Measurements from ENCODE around the gene FBXL14. TPM values are rescaled to one million over a fixed set of nuclear protein-coding genes. Genes with fewer than 3 reads are reported as not detected.

Gene FBXL14
- total and polyA plus RNA-seq, 4 donors: 0.67 to 7.5 (median 4.9) TPM

DNA sequence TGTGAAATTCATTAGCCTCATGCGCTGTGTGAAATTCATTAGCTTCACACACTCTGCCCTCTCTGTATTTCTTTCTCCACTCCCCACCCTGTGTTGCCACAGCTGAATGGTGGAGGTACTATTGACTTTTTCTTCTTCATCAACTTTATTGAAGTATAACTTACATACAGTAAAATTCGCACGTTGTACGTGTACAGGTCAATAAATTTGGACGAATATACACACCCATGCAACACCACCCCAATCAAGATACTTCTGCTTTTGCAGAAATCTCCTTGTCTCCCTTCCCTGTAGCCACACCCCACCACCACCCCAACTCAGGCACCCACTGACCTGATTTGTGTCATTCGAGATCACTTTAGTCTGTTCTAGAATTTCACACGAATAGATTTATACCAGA is 51.8 kb downstream of the FBXL14 start:
- 88% methylated on average over 7 of the region's 7 CpGs for WGBS
- TF ChIP-seq FOXA2 (IDR thresholded peaks at IDR 0.05) (no peak), FOXA1 (IDR thresholded peaks at IDR 0.05) (no peak), RAD21 (IDR thresholded peaks at IDR 0.05) (no peak), EGR1 (IDR thresholded peaks at IDR 0.05; ENCODE audit: low read depth in 2 of 2) (no peak)

DNA sequence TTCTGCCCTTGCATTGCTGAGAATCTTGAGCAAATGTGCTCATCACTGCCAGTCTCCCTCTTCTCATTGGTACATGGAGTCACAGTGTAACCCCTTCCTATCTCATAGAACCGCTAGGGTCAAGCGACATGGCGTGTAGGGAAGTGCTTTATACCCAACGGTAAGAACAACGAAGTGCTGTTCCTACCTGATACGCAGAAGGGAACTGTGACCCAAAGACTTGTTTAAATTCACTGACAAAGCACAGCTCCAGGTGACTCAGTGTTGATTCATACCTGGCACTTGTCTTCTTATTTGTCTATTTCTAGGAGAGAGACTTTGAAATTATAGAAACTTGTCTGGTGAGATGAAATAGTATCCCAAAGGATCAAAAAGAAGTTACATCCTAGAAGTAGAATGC is 53.7 kb downstream of the FBXL14 start:
- 90% methylated on average over 6 of the region's 6 CpGs for WGBS
- H3K9me3 ChIP-seq (ENCODE audit: control insufficient read depth in 4 of 4, low read length in 3 of 4): peaks cover 0 to 3% (median 0%) of the 10 kb centered on the region in 4 donors

More for the DNA sequence above, 51.8 kb downstream of the FBXL14 start:
- no peak for DNase-seq (ENCODE audit: low spot score)
- H3K4me1 ChIP-seq (ENCODE audit: control insufficient read depth in 4 of 4, insufficient read depth in 4 of 4, low read length in 3 of 4): peaks cover 0 to 4% (median 0%) of the 10 kb centered on the region in 4 donors
- H3K27me3 ChIP-seq (ENCODE audit: control insufficient read depth in 4 of 4, insufficient read depth in 4 of 4, low read length in 3 of 4): peaks cover 0 to 4% (median 0%) of the 10 kb centered on the region in 4 donors
- H3K9ac ChIP-seq (ENCODE audit: low read depth in 1 of 2, low read length in 2 of 2): no peak overlapping the region
- H3K9me3 ChIP-seq (ENCODE audit: control insufficient read depth in 4 of 4, low read length in 3 of 4): peaks cover 0 to 3% (median 0%) of the 10 kb centered on the region in 4 donors
- no peak overlapping the region for H3K4me3 ChIP-seq (ENCODE audit: low read depth in 1 of 3, low read length in 3 of 3)
- no peak overlapping the region for H3K27ac ChIP-seq (ENCODE audit: low read depth in 1 of 2, low read length in 2 of 2)
- H3K36me3 ChIP-seq (ENCODE audit: control insufficient read depth in 4 of 4, insufficient read depth in 3 of 4, low read depth in 1 of 4, low read length in 3 of 4): no peaks in the 10 kb centered on the region

More for the DNA sequence above, 53.7 kb downstream of the FBXL14 start:
- no peak overlapping the region for H3K4me3 ChIP-seq (ENCODE audit: low read depth in 1 of 3, low read length in 3 of 3)
- H3K27ac ChIP-seq (ENCODE audit: low read depth in 1 of 2, low read length in 2 of 2): no peak overlapping the region
- TF ChIP-seq FOXA2 (IDR thresholded peaks at IDR 0.05) (no peak), NR2F2 (IDR thresholded peaks at IDR 0.05) (no peak), GABPA (IDR thresholded peaks at IDR 0.05 in 1 of 2, conservative IDR thresholded peaks at IDR 0.05 in 1 of 2) (no peak), JUND (IDR thresholded peaks at IDR 0.05) (no peak), HNF4G (IDR thresholded peaks at IDR 0.05) (no peak), FOXA1 (IDR thresholded peaks at IDR 0.05) (no peak), RAD21 (IDR thresholded peaks at IDR 0.05) (no peak), TAF1 (conservative IDR thresholded peaks at IDR 0.05) (no peak), HNF4A (conservative IDR thresholded peaks at IDR 0.05) (no peak), EGR1 (IDR thresholded peaks at IDR 0.05; ENCODE audit: low read depth in 2 of 2) (no peak), SP1 (IDR thresholded peaks at IDR 0.05) (no peak), YY1 (IDR thresholded peaks at IDR 0.05) (no peak), RXRA (IDR thresholded peaks at IDR 0.05) (no peak)
- TF ChIP-seq, protein P1, sequence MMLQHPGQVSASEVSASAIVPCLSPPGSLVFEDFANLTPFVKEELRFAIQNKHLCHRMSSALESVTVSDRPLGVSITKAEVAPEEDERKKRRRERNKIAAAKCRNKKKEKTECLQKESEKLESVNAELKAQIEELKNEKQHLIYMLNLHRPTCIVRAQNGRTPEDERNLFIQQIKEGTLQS (IDR thresholded peaks at IDR 0.05): no peak
- TF ChIP-seq, protein P2, sequence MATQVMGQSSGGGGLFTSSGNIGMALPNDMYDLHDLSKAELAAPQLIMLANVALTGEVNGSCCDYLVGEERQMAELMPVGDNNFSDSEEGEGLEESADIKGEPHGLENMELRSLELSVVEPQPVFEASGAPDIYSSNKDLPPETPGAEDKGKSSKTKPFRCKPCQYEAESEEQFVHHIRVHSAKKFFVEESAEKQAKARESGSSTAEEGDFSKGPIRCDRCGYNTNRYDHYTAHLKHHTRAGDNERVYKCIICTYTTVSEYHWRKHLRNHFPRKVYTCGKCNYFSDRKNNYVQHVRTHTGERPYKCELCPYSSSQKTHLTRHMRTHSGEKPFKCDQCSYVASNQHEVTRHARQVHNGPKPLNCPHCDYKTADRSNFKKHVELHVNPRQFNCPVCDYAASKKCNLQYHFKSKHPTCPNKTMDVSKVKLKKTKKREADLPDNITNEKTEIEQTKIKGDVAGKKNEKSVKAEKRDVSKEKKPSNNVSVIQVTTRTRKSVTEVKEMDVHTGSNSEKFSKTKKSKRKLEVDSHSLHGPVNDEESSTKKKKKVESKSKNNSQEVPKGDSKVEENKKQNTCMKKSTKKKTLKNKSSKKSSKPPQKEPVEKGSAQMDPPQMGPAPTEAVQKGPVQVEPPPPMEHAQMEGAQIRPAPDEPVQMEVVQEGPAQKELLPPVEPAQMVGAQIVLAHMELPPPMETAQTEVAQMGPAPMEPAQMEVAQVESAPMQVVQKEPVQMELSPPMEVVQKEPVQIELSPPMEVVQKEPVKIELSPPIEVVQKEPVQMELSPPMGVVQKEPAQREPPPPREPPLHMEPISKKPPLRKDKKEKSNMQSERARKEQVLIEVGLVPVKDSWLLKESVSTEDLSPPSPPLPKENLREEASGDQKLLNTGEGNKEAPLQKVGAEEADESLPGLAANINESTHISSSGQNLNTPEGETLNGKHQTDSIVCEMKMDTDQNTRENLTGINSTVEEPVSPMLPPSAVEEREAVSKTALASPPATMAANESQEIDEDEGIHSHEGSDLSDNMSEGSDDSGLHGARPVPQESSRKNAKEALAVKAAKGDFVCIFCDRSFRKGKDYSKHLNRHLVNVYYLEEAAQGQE (IDR thresholded peaks at IDR 0.05): no peak
- TF ChIP-seq, protein P3, sequence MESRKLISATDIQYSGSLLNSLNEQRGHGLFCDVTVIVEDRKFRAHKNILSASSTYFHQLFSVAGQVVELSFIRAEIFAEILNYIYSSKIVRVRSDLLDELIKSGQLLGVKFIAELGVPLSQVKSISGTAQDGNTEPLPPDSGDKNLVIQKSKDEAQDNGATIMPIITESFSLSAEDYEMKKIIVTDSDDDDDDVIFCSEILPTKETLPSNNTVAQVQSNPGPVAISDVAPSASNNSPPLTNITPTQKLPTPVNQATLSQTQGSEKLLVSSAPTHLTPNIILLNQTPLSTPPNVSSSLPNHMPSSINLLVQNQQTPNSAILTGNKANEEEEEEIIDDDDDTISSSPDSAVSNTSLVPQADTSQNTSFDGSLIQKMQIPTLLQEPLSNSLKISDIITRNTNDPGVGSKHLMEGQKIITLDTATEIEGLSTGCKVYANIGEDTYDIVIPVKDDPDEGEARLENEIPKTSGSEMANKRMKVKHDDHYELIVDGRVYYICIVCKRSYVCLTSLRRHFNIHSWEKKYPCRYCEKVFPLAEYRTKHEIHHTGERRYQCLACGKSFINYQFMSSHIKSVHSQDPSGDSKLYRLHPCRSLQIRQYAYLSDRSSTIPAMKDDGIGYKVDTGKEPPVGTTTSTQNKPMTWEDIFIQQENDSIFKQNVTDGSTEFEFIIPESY (IDR thresholded peaks at IDR 0.05): no peak
- TF ChIP-seq, protein P4, sequence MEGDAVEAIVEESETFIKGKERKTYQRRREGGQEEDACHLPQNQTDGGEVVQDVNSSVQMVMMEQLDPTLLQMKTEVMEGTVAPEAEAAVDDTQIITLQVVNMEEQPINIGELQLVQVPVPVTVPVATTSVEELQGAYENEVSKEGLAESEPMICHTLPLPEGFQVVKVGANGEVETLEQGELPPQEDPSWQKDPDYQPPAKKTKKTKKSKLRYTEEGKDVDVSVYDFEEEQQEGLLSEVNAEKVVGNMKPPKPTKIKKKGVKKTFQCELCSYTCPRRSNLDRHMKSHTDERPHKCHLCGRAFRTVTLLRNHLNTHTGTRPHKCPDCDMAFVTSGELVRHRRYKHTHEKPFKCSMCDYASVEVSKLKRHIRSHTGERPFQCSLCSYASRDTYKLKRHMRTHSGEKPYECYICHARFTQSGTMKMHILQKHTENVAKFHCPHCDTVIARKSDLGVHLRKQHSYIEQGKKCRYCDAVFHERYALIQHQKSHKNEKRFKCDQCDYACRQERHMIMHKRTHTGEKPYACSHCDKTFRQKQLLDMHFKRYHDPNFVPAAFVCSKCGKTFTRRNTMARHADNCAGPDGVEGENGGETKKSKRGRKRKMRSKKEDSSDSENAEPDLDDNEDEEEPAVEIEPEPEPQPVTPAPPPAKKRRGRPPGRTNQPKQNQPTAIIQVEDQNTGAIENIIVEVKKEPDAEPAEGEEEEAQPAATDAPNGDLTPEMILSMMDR (IDR thresholded peaks at IDR 0.05; ENCODE audit: low read depth, low read length, missing input control): no peak
- TF ChIP-seq, protein P5, sequence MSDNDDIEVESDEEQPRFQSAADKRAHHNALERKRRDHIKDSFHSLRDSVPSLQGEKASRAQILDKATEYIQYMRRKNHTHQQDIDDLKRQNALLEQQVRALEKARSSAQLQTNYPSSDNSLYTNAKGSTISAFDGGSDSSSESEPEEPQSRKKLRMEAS (IDR thresholded peaks at IDR 0.05): no peak
- H3K36me3 ChIP-seq (ENCODE audit: control insufficient read depth in 4 of 4, insufficient read depth in 3 of 4, low read depth in 1 of 4, low read length in 3 of 4): no peaks in the 10 kb centered on the region
- DNase-seq (ENCODE audit: low spot score): no peak
- no peak overlapping the region for H3K9ac ChIP-seq (ENCODE audit: low read depth in 1 of 2, low read length in 2 of 2)
- peaks cover 0 to 4% (median 0%) of the 10 kb centered on the region in 4 donors for H3K4me1 ChIP-seq (ENCODE audit: control insufficient read depth in 4 of 4, insufficient read depth in 4 of 4, low read length in 3 of 4)
- H3K27me3 ChIP-seq (ENCODE audit: control insufficient read depth in 4 of 4, insufficient read depth in 4 of 4, low read length in 3 of 4): peaks cover 0 to 15% (median 0%) of the 10 kb centered on the region in 4 donors
